Type B pancreatic cell (in vitro differentiated cells): ENCODE data around the gene GRAMD4. TPM values are rescaled to one million over a fixed set of nuclear protein-coding genes. Genes with fewer than 3 reads are reported as not detected.
A peak's percentile ranks its signal among the peaks of the same experiment; 100 is the strongest.

Experiments
- DNase-seq: peaks from one replicate; pipeline ENCODE4 v3.0.0; 2021; ENCODE audit warnings: mixed read lengths; ENCODE audit not compliant: unreplicated experiment; ENCODE audit errors: extremely low spot score
- H3K27ac Mint-ChIP-seq: 2 replicates; pipeline ENCODE4 v1.8.0; 2021; ENCODE audit warnings: mild to moderate bottlenecking, mixed read lengths
- H3K27me3 Mint-ChIP-seq: 2 replicates; pipeline ENCODE4 v1.8.0; 2021; ENCODE audit warnings: mixed read lengths
- H3K36me3 Mint-ChIP-seq: 2 replicates; pipeline ENCODE4 v1.8.0; 2021; ENCODE audit warnings: mixed read lengths
- H3K4me1 Mint-ChIP-seq: one replicate; pipeline ENCODE4 v1.8.0; 2021; ENCODE audit warnings: mixed read lengths; ENCODE audit not compliant: unreplicated experiment
- H3K4me3 Mint-ChIP-seq: 2 replicates; pipeline ENCODE4 v1.8.0; 2021; ENCODE audit warnings: mild to moderate bottlenecking, mixed read lengths
- H3K9me3 Mint-ChIP-seq: 2 replicates; pipeline ENCODE4 v1.8.0; 2021; ENCODE audit warnings: mixed read lengths
- CTCF ChIP-seq: fragments of 200-600 bp; sonication (generic); conservative IDR thresholded peaks from 2 replicates; pipeline ENCODE4 v1.5.0; 2021; ENCODE audit warnings: antibody characterized with exemption, mild to moderate bottlenecking
- total RNA-seq: library from RNA; stranded (reverse); gene quantifications from 2 replicates; pipeline ENCODE4 v1.2.1, GENCODE V29; 2021; ENCODE audit warnings: low replicate concordance

The GRAMD4 gene
- total RNA-seq, 1 donor from 2014 or later = 56.4 TPM

DNA sequence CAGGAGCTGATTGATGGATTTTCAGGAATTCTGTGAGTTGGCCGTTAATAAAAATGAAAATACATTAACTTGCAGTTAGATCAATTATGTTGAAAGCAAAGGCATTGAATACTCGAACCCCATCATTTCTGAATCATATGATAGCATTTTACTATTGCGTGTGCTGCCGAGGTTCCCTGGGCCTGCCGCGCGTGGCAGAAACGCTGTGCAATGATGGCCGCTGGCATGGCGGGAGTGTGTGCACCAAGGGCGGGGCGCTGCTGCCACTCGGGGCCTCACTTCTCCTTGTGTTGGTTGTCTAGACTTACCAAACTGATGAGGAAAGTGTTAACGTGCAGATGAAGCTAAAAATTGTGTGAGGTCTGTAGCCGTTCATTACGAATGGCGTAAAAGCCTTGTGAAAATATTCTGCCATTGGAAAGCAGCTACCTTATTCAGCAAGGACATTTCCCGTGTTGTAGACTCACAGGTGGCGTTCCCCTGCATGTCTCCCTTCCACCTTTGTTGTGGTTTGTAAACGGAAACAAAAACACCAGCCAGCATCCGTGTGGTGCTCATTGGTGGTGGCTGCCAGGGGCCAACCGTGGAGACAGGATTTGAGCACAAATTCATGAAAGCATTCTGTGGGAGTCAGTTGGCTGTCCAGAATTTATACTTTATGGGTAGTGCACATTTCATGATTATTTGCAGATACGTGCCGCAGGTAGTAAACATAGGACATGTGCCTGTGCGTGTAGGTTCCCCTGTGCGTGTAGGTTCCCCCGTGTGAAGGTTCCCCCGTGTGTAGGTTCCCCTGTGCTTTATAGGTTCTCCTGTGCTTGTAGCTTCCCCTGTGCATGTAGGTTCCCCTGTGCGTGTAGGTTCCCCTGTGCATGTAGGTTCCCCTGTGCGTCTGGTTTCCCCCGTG, 5.9 kb upstream of the GRAMD4 start:
- no peaks in the 10 kb centered on the region for H3K27me3 Mint-ChIP-seq
- H3K4me3 Mint-ChIP-seq = peak overlapping the region; percentile 17
- no peak for TF ChIP-seq CTCF
- H3K4me1 Mint-ChIP-seq = peaks cover 28% of the 10 kb centered on the region
- H3K9me3 Mint-ChIP-seq = no peaks in the 10 kb centered on the region
- no peak for DNase-seq
- H3K36me3 Mint-ChIP-seq = no peaks in the 10 kb centered on the region
- peak overlapping the region; percentile 76 for H3K27ac Mint-ChIP-seq

DNA sequence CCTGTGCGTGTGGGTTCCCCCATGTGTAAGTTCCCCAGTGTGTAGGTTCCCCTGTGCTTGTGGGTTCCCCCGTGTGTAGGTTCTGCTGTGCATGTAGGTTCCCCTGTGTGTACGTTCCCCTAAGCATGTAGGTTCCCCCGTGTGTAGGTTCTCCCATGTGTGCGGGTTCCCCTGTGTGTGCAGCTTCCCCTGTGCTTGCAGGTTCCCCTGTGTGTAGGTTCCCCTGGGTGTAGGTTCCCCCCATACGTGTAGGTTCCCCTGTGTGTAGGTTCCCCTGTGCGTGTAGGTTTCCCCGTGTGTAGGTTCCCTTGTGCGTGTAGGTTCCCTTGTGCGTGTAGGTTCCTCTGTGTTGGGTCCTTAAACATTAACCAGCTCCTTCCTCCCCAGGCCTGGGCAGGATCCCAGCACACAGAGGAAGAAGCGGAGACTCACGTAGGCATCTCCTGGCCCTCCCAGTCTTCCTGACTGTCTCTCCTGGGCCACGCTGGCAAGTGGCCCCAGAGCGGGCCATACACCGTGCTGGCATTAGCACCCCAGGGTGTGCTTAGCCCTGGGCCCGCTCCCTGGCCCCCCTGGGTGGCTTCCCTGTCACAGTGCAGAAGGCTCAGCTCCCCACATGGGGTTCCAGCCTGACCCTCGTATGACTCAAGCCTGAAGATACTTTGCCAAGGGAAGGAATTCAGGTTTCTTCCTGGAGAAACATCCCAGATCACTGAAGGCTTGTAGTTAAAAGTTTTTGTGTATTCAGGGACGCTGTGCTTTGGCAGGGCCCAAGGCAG, 2.8 kb upstream of the GRAMD4 start:
- no peak overlapping the region for H3K4me3 Mint-ChIP-seq
- TF ChIP-seq CTCF = no peak
- H3K27ac Mint-ChIP-seq = no peak overlapping the region
- H3K4me1 Mint-ChIP-seq = peaks cover 24% of the 10 kb centered on the region
- H3K36me3 Mint-ChIP-seq = no peaks in the 10 kb centered on the region
- no peaks in the 10 kb centered on the region for H3K27me3 Mint-ChIP-seq
- DNase-seq = no peak
- no peaks in the 10 kb centered on the region for H3K9me3 Mint-ChIP-seq

- no peaks in the 10 kb centered on the region for H3K36me3 Mint-ChIP-seq
- no peak for TF ChIP-seq CTCF
- no peaks in the 10 kb centered on the region for H3K27me3 Mint-ChIP-seq
- no peak overlapping the region for H3K4me3 Mint-ChIP-seq
- H3K4me1 Mint-ChIP-seq = peaks cover 19% of the 10 kb centered on the region
- H3K9me3 Mint-ChIP-seq = no peaks in the 10 kb centered on the region
- no peak overlapping the region for H3K27ac Mint-ChIP-seq
- no peak for DNase-seq
These were observed 2.1 kb upstream of the GRAMD4 start for GRCh38 chr22:46617986-46618647.

GRCh38 chr22:46618667-46619066, 1.5 kb upstream of the GRAMD4 start:
- Mint-ChIP-seq H3K36me3 (no peaks in the 10 kb centered on the region), H3K4me3 (no peak overlapping the region), H3K27me3 (no peaks in the 10 kb centered on the region), H3K27ac (no peak overlapping the region), H3K4me1 (peaks cover 13% of the 10 kb centered on the region), H3K9me3 (no peaks in the 10 kb centered on the region)
- TF ChIP-seq CTCF = no peak
- DNase-seq = no peak

GRCh38 chr22:46619240-46619829, 851 bp upstream of the GRAMD4 start:
- Mint-ChIP-seq H3K27ac (no peak overlapping the region), H3K4me3 (no peak overlapping the region), H3K27me3 (no peaks in the 10 kb centered on the region), H3K4me1 (peaks cover 8% of the 10 kb centered on the region), H3K9me3 (no peaks in the 10 kb centered on the region), H3K36me3 (no peaks in the 10 kb centered on the region)
- no peak for DNase-seq
- TF ChIP-seq CTCF = no peak
